GM12875 (cell line): Measurements from ENCODE around the gene NCAPH2.

Source experiments
- H3K4me3 ChIP-seq: one replicate; pipeline ENCODE4 v1.5.1; 2011; ENCODE audit warnings: low read depth, low read length, control low read depth
- CTCF ChIP-seq: IDR thresholded peaks from 2 replicates; pipeline ENCODE4 v1.5.1; 2011; ENCODE audit warnings: low read depth, mild to moderate bottlenecking, control low read depth, inconsistent platforms, low read length, moderate library complexity, borderline replicate concordance; ENCODE audit not compliant: insufficient read depth

NCAPH2 gene

GRCh38 chr22:50568626-50569025 is 60.6 kb downstream of the NCAPH2 start:
- no peak for TF ChIP-seq CTCF
- H3K4me3 ChIP-seq = no peak overlapping the region

GRCh38 chr22:50569041-50569459 is 61.0 kb downstream of the NCAPH2 start:
- TF ChIP-seq CTCF = no peak
- no peak overlapping the region for H3K4me3 ChIP-seq

- no peak overlapping the region for H3K4me3 ChIP-seq
- TF ChIP-seq CTCF = no peak
Observed at GRCh38 chr22:50569896-50570535, 62.0 kb downstream of the NCAPH2 start.

GRCh38 chr22:50570861-50571260 is 62.8 kb downstream of the NCAPH2 start:
- TF ChIP-seq CTCF = no peak
- no peak overlapping the region for H3K4me3 ChIP-seq

GRCh38 chr22:50571264-50572175 is 63.5 kb downstream of the NCAPH2 start:
- TF ChIP-seq CTCF = no peak
- H3K4me3 ChIP-seq = no peak overlapping the region

GRCh38 chr22:50572965-50573364 is 64.9 kb downstream of the NCAPH2 start:
- H3K4me3 ChIP-seq = no peak overlapping the region

More at GRCh38 chr22:50572965-50573364, 64.9 kb downstream of the NCAPH2 start:
- TF ChIP-seq CTCF = no peak
